Activated CD4-positive, alpha-beta T cell treated with anti-CD3 and anti-CD28 coated beads for 48 hours (primary cell): Measurements from ENCODE around the gene LRRC14B.
A peak's percentile ranks its signal among the peaks of the same experiment; 100 is the strongest.

Experiments
- DNase-seq: peaks from one replicate; pipeline ENCODE4 v3.0.0-alpha.2; 2020

LRRC14B gene

GRCh38 chr5:191036-191948, at the start of gene LRRC14B:
Gene LRRC14B, plus strand, starts transcription at chr5:191495. Its CDS starts 44 bp downstream, at chr5:191539.
- DNase-seq: peak; percentile 39

- no peak for DNase-seq
Observed at GRCh38 chr5:141761-142160, 49.5 kb upstream of the LRRC14B start.

- DNase-seq: no peak
Observed at GRCh38 chr5:142246-142810, 49.0 kb upstream of the LRRC14B start.

- no peak for DNase-seq
Observed at GRCh38 chr5:143041-143440, 48.3 kb upstream of the LRRC14B start.

GRCh38 chr5:144941-145340, 46.4 kb upstream of the LRRC14B start:
- no peak for DNase-seq

GRCh38 chr5:145585-146323, 45.5 kb upstream of the LRRC14B start:
- DNase-seq: no peak

- DNase-seq: no peak
Observed at GRCh38 chr5:147751-148150, 43.5 kb upstream of the LRRC14B start.

GRCh38 chr5:149745-150485, 41.4 kb upstream of the LRRC14B start:
- DNase-seq: no peak

- no peak for DNase-seq
Observed at GRCh38 chr5:150746-151145, 40.5 kb upstream of the LRRC14B start.

GRCh38 chr5:152077-152476, 39.2 kb upstream of the LRRC14B start:
- DNase-seq: no peak

GRCh38 chr5:153256-153655, 38.0 kb upstream of the LRRC14B start:
- DNase-seq: no peak

GRCh38 chr5:154236-154635, 37.1 kb upstream of the LRRC14B start:
- no peak for DNase-seq

GRCh38 chr5:154826-155225, 36.5 kb upstream of the LRRC14B start:
- DNase-seq: no peak

- no peak for DNase-seq
Observed at GRCh38 chr5:155651-156410, 35.5 kb upstream of the LRRC14B start.

GRCh38 chr5:156411-157072, 34.8 kb upstream of the LRRC14B start:
- no peak for DNase-seq

- no peak for DNase-seq
Observed at GRCh38 chr5:157126-157715, 34.1 kb upstream of the LRRC14B start.

- no peak for DNase-seq
Observed at GRCh38 chr5:157801-158200, 33.5 kb upstream of the LRRC14B start.

- DNase-seq: no peak
Observed at GRCh38 chr5:158807-159447, 32.4 kb upstream of the LRRC14B start.

- DNase-seq: no peak
Observed at GRCh38 chr5:159448-160172, 31.7 kb upstream of the LRRC14B start.

GRCh38 chr5:160173-160510, 31.2 kb upstream of the LRRC14B start:
- DNase-seq: no peak
